HG02943 (cell line): ENCODE measurements around the gene FHL1.

ENCODE experiments used
- ATAC-seq: cut with Tn5 transposase; IDR thresholded peaks from one replicate; pipeline ENCODE4 v1.9.1; 2021; ENCODE audit warnings: mild to moderate bottlenecking, low read depth, moderate library complexity; ENCODE audit not compliant: unreplicated experiment

Gene FHL1

GRCh38 chrX:136183917-136184316, 36.6 kb downstream of the FHL1 start:
- ATAC-seq = no peak

- ATAC-seq = no peak
Measured at GRCh38 chrX:136185401-136186022, 38.2 kb downstream of the FHL1 start.

GRCh38 chrX:136186023-136186413, 38.7 kb downstream of the FHL1 start:
- ATAC-seq = no peak

- no peak for ATAC-seq
Measured at GRCh38 chrX:136189222-136189621, 41.9 kb downstream of the FHL1 start.

- ATAC-seq = no peak
Measured at GRCh38 chrX:136190038-136190713, 42.8 kb downstream of the FHL1 start.

- ATAC-seq = no peak
Measured at GRCh38 chrX:136191171-136191570, 43.8 kb downstream of the FHL1 start.

GRCh38 chrX:136192135-136192534, 44.8 kb downstream of the FHL1 start:
- no peak for ATAC-seq

- ATAC-seq = no peak
Measured at GRCh38 chrX:136192839-136193414, 45.6 kb downstream of the FHL1 start.

- ATAC-seq = no peak
Measured at GRCh38 chrX:136193771-136194170, 46.4 kb downstream of the FHL1 start.

GRCh38 chrX:136194536-136194935, 47.2 kb downstream of the FHL1 start:
- ATAC-seq = no peak

- no peak for ATAC-seq
Measured at GRCh38 chrX:136195247-136195646, 47.9 kb downstream of the FHL1 start.

GRCh38 chrX:136196691-136197155, 49.4 kb downstream of the FHL1 start:
- ATAC-seq = no peak

- no peak for ATAC-seq
Measured at GRCh38 chrX:136198010-136198409, 50.7 kb downstream of the FHL1 start.

GRCh38 chrX:136198678-136199243, 51.4 kb downstream of the FHL1 start:
- no peak for ATAC-seq

- no peak for ATAC-seq
Measured at GRCh38 chrX:136199365-136199764, 52.0 kb downstream of the FHL1 start.

- no peak for ATAC-seq
Measured at GRCh38 chrX:136200466-136200865, 53.1 kb downstream of the FHL1 start.

- no peak for ATAC-seq
Measured at GRCh38 chrX:136201601-136202000, 54.3 kb downstream of the FHL1 start.

GRCh38 chrX:136202889-136203288, 55.6 kb downstream of the FHL1 start:
- ATAC-seq = no peak

- ATAC-seq = no peak
Measured at GRCh38 chrX:136203438-136203837, 56.1 kb downstream of the FHL1 start.

GRCh38 chrX:136203951-136204350, 56.6 kb downstream of the FHL1 start:
- ATAC-seq = no peak

- ATAC-seq = no peak
Measured at GRCh38 chrX:136204571-136204970, 57.2 kb downstream of the FHL1 start.
